ENCODE data around the gene KIF26A.
"Not testable (repeated sequence)": the region's sequence is repeated elsewhere in the genome, so short reads cannot be mapped to it uniquely, and the experiment has no call there.

KIF26A gene

GRCh38 chr14:104225278-104226190 is 87.1 kb downstream of the KIF26A start:
- DNase-seq: not testable (repeated sequence)

GRCh38 chr14:104226421-104227383 is 88.3 kb downstream of the KIF26A start:
- peak in 1 of 5 donors; percentile 44 for DNase-seq

DNA sequence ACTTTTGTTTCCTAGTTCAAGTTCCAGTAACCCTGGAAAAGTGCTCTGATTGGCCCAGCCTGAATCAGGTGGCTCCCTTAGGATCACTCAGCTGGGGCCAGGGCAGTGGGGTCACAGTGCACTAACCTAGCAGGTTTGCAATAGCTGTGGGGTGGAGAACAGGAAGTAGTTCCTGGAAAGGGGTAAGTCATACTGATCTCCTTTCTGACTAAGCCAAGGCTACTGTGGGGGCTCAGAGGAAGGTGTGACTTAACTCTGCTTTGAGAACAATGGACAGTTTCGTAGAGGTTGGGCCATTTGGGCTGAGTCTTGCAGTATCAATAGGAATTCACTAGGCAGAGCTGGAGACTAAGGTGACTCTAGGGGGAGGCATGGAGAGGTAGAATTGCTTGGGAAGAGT is 89.4 kb downstream of the KIF26A start:
- DNase-seq: peak in 1 of 5 donors; percentile 90

DNA sequence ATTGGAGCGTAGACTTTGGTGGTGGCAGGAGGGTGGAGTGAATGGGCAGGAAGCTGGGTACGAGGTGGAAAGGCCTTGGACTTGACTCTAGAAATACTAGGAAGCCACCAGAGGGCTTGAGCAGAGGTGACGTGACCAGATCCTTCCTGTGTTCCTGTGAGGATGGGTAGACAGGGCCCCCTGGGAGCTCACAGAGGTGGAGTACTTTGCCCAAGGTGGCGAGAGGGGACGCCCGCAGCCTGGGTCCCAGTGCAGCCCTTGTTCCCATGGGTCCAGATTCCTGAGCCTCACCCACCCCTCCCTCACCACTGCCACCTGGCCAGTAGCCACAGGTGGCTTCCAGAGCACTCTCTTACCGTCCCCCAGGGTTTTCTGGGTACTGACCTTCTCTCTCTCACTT is 89.8 kb downstream of the KIF26A start:
- no peak for DNase-seq

- no peak for DNase-seq
These were observed 90.5 kb downstream of the KIF26A start for GRCh38 chr14:104228716-104229533.

DNA sequence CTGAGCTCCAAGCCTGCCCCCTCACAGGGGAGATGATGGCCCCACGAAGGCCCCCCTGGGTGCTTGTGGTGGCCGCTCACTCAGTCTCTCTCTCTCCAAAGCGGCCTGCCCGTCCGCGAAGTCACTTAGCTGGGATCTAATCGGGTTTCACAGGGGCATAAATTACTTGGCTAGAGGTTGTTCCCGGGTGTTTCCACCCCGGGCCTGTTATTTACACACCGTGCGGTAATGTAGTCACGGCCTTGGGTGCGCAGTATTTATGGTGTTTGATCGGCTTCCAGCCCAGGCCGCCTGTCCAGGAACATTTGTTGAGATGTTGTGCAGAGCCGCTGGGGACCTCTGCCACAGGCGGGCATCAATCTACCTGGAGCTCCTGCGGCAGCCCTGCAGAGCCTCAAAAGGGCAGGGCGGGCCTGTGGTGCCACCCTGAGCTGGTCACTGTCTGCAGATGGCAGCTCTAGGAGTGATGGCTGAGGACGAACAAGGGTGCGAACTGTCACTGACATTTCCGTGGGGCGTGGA is 91.2 kb downstream of the KIF26A start:
- no peak for DNase-seq

- no peak for DNase-seq
These were observed 91.9 kb downstream of the KIF26A start for GRCh38 chr14:104230119-104230815.
